Common myeloid progenitor, CD34-positive (primary cell): Measurements from ENCODE around the gene IPCEF1.

Source experiments
- CTCF ChIA-PET: fragments of 350-600 bp; sonication (Branson Sonifier 250); formaldehyde crosslinking; loops from one replicate; lab custom pipeline; 2021; ENCODE audit warnings: antibody characterized with exemption; lab: Charles Lee
- POLR2A ChIA-PET: fragments of 350-600 bp; sonication (Branson Sonifier 250); formaldehyde crosslinking; loops from one replicate; lab custom pipeline; 2021; ENCODE audit warnings: antibody characterized with exemption; lab: Charles Lee
- DNase-seq, 3 donors: peaks; one replicate each; pipeline versions ENCODE4 v3.0.0 to v3.0.0-alpha.2; 2013
- H3K27ac ChIP-seq, 2 experiments: 1 replicate in 1 of 2; 2 replicates in 1 of 2; pipeline ENCODE4 v1.7.0; 2013; ENCODE audit warnings: inconsistent platforms in 2 of 2, low read length in 2 of 2, mild to moderate bottlenecking in 2 of 2, low read depth in 1 of 2, moderate library complexity in 1 of 2; ENCODE audit not compliant: severe bottlenecking in 2 of 2, insufficient read depth in 1 of 2, poor library complexity in 1 of 2
- H3K27me3 ChIP-seq, 5 experiments: replicated peaks in 2 of 5; 1 replicate in 3 of 5; 2 replicates in 2 of 5; pipeline versions ENCODE4 v1.6.1 to v1.7.0; 2013; ENCODE audit warnings: low read length in 4 of 5, mild to moderate bottlenecking in 2 of 5, moderate library complexity in 2 of 5, inconsistent platforms in 1 of 5; ENCODE audit not compliant: insufficient read depth in 5 of 5, control insufficient read depth in 4 of 5
- H3K36me3 ChIP-seq, 4 experiments: 1 replicate in 2 of 4; 2 replicates in 2 of 4; pipeline versions ENCODE4 v1.6.1 to v1.7.0; 2013; ENCODE audit warnings: low read length in 3 of 4, control low read depth in 1 of 4, mild to moderate bottlenecking in 1 of 4; ENCODE audit not compliant: control insufficient read depth in 4 of 4, insufficient read depth in 4 of 4
- H3K4me1 ChIP-seq, 4 experiments: 1 replicate in 3 of 4; 2 replicates in 1 of 4; pipeline versions ENCODE4 v1.6.1 to v1.7.1; 2013; ENCODE audit warnings: low read length in 3 of 4, mild to moderate bottlenecking in 3 of 4, control low read depth in 1 of 4, inconsistent platforms in 1 of 4, moderate library complexity in 1 of 4; ENCODE audit not compliant: control insufficient read depth in 4 of 4, insufficient read depth in 4 of 4; ENCODE audit errors: control extremely low read depth in 1 of 4
- H3K4me3 ChIP-seq, 7 experiments: 1 replicate in 4 of 7; 2 replicates in 3 of 7; pipeline versions ENCODE4 v1.5.1 to v1.7.0; 2013; ENCODE audit warnings: mild to moderate bottlenecking in 7 of 7, low read length in 6 of 7, moderate library complexity in 6 of 7, inconsistent platforms in 2 of 7, low read depth in 2 of 7, control low read depth in 1 of 7; ENCODE audit not compliant: insufficient read depth in 4 of 7, control insufficient read depth in 1 of 7; ENCODE audit errors: extremely low read depth in 1 of 7
- H3K9me3 ChIP-seq, 5 experiments: 1 replicate in 4 of 5; 2 replicates in 1 of 5; pipeline versions ENCODE4 v1.6.1 to v1.7.1; 2013; ENCODE audit warnings: low read length in 4 of 5, mild to moderate bottlenecking in 2 of 5, inconsistent platforms in 1 of 5, low read depth in 1 of 5, moderate library complexity in 1 of 5; ENCODE audit not compliant: control insufficient read depth in 4 of 5, insufficient read depth in 2 of 5; ENCODE audit errors: control extremely low read depth in 1 of 5
- WGBS: methylation state at CpG from one replicate; pipeline ENCODE4 v1.1.5; 2013; ENCODE audit not compliant: insufficient coverage; 5-methylcytosine and 5-hydroxymethylcytosine counted together

Gene IPCEF1

DNA sequence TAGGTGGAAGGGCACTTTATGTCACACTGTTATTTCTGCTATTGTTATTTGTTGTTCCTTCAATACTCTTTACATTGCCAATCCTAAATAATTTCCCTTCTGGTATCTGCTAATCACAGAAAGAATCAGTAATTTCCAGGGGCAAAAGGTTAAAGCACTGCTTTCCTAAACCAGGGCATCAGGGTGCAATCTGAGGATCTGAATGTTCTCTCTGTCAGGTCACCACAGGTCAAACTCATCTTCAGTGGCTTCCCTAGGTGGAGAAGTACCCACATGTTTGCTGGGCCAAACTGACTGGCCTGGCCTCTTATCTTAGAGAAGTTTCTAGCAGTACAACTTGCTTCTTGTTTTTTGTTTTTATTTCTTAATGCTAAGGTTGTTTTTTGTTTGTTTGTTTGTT is 198.9 kb downstream of the IPCEF1 start:
- POLR2A ChIA-PET: interaction anchor here (0.5 kb wide), 1 partner anchor 515 kb away, joined by 3 read pairs; no protein-coding TSS in a partner anchor

GRCh38 chr6:154157082-154157481 is 199.5 kb downstream of the IPCEF1 start:
- no peaks in the 10 kb centered on the region for H3K9me3 ChIP-seq
- peak overlapping the region in 5 of 7 experiments; percentile 17 to 67 (median 43) for H3K4me3 ChIP-seq
- WGBS: 82% methylated on average over 1 of the region's 4 CpGs
- ChIA-PET POLR2A (interaction anchor here (0.6 kb wide), 1 partner anchor 199 kb away, joined by 3 read pairs; the partner anchor contains the start of gene IPCEF1), CTCF (interaction anchor here (0.9 to 4.3 kb wide), 9 partner anchors 9 to 213 kb away, joined by 3 to 47 read pairs (median 4); no protein-coding TSS in a partner anchor)
- H3K27ac ChIP-seq: peak overlapping the region in 1 of 2 experiments; percentile 44
- peak; percentile 25 to 77 (median 69) for DNase-seq
- no peaks in the 10 kb centered on the region for H3K36me3 ChIP-seq
- no peaks in the 10 kb centered on the region for H3K27me3 ChIP-seq
- peaks cover 10 to 27% (median 19%) of the 10 kb centered on the region in 4 experiments for H3K4me1 ChIP-seq

More for the DNA sequence above, 198.9 kb downstream of the IPCEF1 start:
- no peak for DNase-seq
- CTCF ChIA-PET: interaction anchor here (0.7 to 4.3 kb wide), 14 partner anchors 9 to 369 kb away, joined by 3 to 47 read pairs (median 4); no protein-coding TSS in a partner anchor
- Histone ChIP-seq H3K4me3 (peak overlapping the region in 4 of 7 experiments; percentile 28 to 67 (median 54)), H3K27ac (peak overlapping the region in 1 of 2 experiments; percentile 44), H3K4me1 (peaks cover 10 to 29% (median 19%) of the 10 kb centered on the region in 4 experiments), H3K36me3 (no peaks in the 10 kb centered on the region), H3K9me3 (no peaks in the 10 kb centered on the region), H3K27me3 (no peaks in the 10 kb centered on the region)

DNA sequence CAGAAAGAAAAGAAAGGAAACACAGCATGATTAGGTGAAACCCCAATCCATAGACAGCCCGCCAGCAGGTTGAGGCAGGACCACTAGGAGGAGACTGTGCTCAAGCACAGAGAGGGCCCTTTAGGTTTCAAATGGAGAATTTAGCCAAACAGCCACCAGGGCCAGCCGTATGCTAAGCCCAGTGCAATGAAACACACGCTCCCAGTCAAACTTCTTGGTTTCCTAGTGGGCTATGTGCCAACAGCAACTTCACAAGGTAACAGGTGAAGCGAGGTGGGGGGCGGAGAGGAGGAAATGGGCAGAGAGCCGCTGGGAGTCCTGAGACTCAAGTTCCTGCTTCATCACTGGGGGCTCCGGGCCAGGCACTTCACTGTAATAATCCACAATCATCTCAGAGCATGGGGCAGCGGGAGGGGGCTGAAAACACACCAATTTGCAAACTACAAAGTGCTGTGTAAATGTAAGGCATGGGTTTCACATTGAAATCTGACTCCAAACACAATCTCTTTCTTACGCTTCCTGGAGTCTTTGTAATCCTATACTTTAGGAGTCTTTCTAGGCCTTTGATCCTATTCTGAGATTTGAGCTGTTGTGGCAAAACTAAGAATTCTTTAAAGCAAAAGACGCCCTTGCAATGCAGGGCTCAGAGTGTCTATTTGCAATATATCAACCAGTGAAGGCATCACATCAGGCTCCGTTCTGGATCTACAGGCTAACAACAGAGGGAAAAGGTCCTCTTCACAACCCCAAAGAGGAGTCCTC is 200.3 kb downstream of the IPCEF1 start:
- ChIA-PET POLR2A (interaction anchor here (0.6 kb wide), 1 partner anchor 200 kb away, joined by 3 read pairs; the partner anchor contains the start of gene IPCEF1), CTCF (interaction anchor here (0.6 to 4.3 kb wide), 8 partner anchors 9 to 215 kb away, joined by 3 to 47 read pairs (median 18); no protein-coding TSS in a partner anchor)
- peak; percentile 64 to 71 (median 67) for DNase-seq
- H3K9me3 ChIP-seq: no peaks in the 10 kb centered on the region
- peak overlapping the region in 3 of 7 experiments; percentile 3 to 67 (median 41) for H3K4me3 ChIP-seq
- H3K27ac ChIP-seq: no peak overlapping the region
- no peaks in the 10 kb centered on the region for H3K36me3 ChIP-seq
- peaks cover 10 to 27% (median 19%) of the 10 kb centered on the region in 4 experiments for H3K4me1 ChIP-seq
- WGBS: 43% methylated on average over 9 of the region's 11 CpGs
- no peaks in the 10 kb centered on the region for H3K27me3 ChIP-seq

- H3K9me3 ChIP-seq: no peaks in the 10 kb centered on the region
- H3K4me1 ChIP-seq: peaks cover 10 to 27% (median 19%) of the 10 kb centered on the region in 4 experiments
- CTCF ChIA-PET: interaction anchor here (0.6 to 4.1 kb wide), 14 partner anchors 16 to 349 kb away, joined by 3 to 46 read pairs (median 4); no protein-coding TSS in a partner anchor
- peak; percentile 82 to 91 (median 88) for DNase-seq
- no peaks in the 10 kb centered on the region for H3K27me3 ChIP-seq
- H3K4me3 ChIP-seq: no peak overlapping the region
- no peak overlapping the region for H3K27ac ChIP-seq
- 100% methylated on average over 1 of the region's 6 CpGs for WGBS
- POLR2A ChIA-PET: no interaction called here
- no peaks in the 10 kb centered on the region for H3K36me3 ChIP-seq
Observed at GRCh38 chr6:154154389-154154967, 202.1 kb downstream of the IPCEF1 start.

DNA sequence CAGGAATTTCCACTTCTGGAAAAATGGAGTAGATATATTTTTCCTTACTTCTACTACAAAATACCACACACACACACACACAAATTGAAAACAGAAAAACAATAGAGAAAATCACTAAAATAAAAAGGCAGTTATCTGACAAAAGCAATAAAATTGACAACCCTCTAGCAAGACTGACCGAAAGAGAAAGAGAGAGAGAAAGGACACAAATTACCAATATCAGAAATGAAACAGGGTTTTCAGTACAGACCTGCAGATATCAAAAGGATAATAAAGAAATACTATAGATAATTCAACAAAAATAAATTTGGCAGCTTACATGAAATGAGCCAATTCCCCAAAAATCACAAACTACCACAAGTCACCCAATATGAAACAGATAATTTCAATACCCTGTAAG is 212.8 kb downstream of the IPCEF1 start:
- Histone ChIP-seq H3K27me3 (no peaks in the 10 kb centered on the region), H3K27ac (no peak overlapping the region), H3K9me3 (peaks cover 0 to 2% (median 0%) of the 10 kb centered on the region in 5 experiments), H3K4me1 (peaks cover 0 to 6% (median 0%) of the 10 kb centered on the region in 4 experiments), H3K4me3 (no peak overlapping the region), H3K36me3 (no peaks in the 10 kb centered on the region)
- DNase-seq: no peak
- ChIA-PET CTCF (no interaction called here), POLR2A (no interaction called here)
- no CpG with 5 or more reads among the region's 1 CpG for WGBS

DNA sequence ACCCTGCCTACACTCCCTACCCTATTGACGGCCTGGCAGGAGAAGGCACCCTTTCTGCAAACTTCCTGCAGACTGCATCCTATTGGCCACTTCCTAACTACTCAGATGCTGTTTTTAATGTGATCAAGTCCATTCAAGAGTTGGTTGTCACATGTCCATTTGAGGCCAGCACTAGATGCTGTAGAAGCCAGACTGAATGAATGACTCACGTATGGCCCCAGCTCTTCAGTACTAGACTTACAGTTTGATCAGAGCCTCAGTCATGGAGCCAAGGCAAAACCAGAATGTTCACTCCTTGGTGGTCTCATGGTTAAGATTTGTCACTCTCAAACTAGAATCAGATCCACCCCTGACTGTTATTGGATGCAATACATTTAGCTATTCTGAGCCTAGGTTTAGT is 215.9 kb downstream of the IPCEF1 start:
- H3K27me3 ChIP-seq: no peaks in the 10 kb centered on the region
- no peaks in the 10 kb centered on the region for H3K9me3 ChIP-seq
- DNase-seq: no peak
- peaks cover 0 to 6% (median 0%) of the 10 kb centered on the region in 4 experiments for H3K4me1 ChIP-seq
- 67% methylated on average over 1 of the region's 2 CpGs for WGBS
- no peak overlapping the region for H3K4me3 ChIP-seq
- H3K27ac ChIP-seq: no peak overlapping the region
- H3K36me3 ChIP-seq: no peaks in the 10 kb centered on the region
- ChIA-PET POLR2A (no interaction called here), CTCF (interaction anchor here (1.3 to 1.5 kb wide), 2 partner anchors 13 to 24 kb away, joined by 3 to 4 read pairs; no protein-coding TSS in a partner anchor)
